K562 (cell line): ENCODE measurements around the gene HLA-DMB. TPM values are rescaled to one million over a fixed set of nuclear protein-coding genes. Genes with fewer than 3 reads are reported as not detected.

Experiments
- DPF2 ChIP-seq: fragments of 450-650 bp; IDR thresholded peaks from 2 replicates; pipeline ENCODE4 v1.6.1; 2016
- E2F6 ChIP-seq, 2 experiments: IDR thresholded peaks; 2 replicates each; pipeline ENCODE4 v1.6.1; 2011; ENCODE audit warnings: borderline replicate concordance in 1 of 2, control low read depth in 1 of 2, low read depth in 1 of 2, low read length in 1 of 2, mild to moderate bottlenecking in 1 of 2, mixed read lengths in 1 of 2, moderate library complexity in 1 of 2; ENCODE audit not compliant: insufficient read depth in 1 of 2, insufficient read length in 1 of 2, poor library complexity in 1 of 2, severe bottlenecking in 1 of 2; ENCODE audit errors: extremely low read depth in 1 of 2
- E2F8 ChIP-seq: fragments of 450-650 bp; IDR thresholded peaks from 2 replicates; pipeline ENCODE4 v1.7.1; 2018; ENCODE audit warnings: mild to moderate bottlenecking, low read depth; ENCODE audit not compliant: partially characterized antibody
- ETV6 ChIP-seq, 3 experiments: fragments of 150-350 bp in 1 of 3; sonication (generic) in 1 of 3; formaldehyde crosslinking in 1 of 3; IDR thresholded peaks; 2 replicates each; pipeline versions ENCODE4 v1.6.1 to v1.8.0; 2014 to 2022; ENCODE audit warnings: borderline replicate concordance in 2 of 3, low read depth in 2 of 3, antibody characterized with exemption in 1 of 3, low read length in 1 of 3, mild to moderate bottlenecking in 1 of 3, missing genetic modification reagents in 1 of 3
- GMEB1 ChIP-seq: fragments of 250-450 bp; sonication (Bioruptor Pico); IDR thresholded peaks from 2 replicates; pipeline ENCODE4 v1.4.0; 2020; ENCODE audit warnings: mild to moderate bottlenecking
- KLF16 ChIP-seq: IDR thresholded peaks from 2 replicates; pipeline ENCODE4 v1.6.1; 2016; ENCODE audit warnings: antibody characterized with exemption
- L3MBTL2 ChIP-seq: fragments of 450-650 bp; IDR thresholded peaks from 2 replicates; pipeline ENCODE4 v1.6.1; 2016; ENCODE audit warnings: mild to moderate bottlenecking, moderate library complexity
- PATZ1 ChIP-seq: fragments of 250-450 bp; sonication (Bioruptor Pico); IDR thresholded peaks from 2 replicates; pipeline ENCODE4 v1.5.0; 2020; ENCODE audit warnings: mild to moderate bottlenecking, borderline replicate concordance
- PML ChIP-seq: IDR thresholded peaks from 2 replicates; pipeline ENCODE4 v1.6.1; 2012; ENCODE audit warnings: low read length, inconsistent platforms
- POLR3G ChIP-seq: IDR thresholded peaks from 2 replicates; pipeline ENCODE4 v1.6.1; 2011; ENCODE audit not compliant: insufficient read length, insufficient replicate concordance; ENCODE audit errors: extremely low read depth
- RBM39 ChIP-seq: fragments of 200-400 bp; formaldehyde crosslinking; optimal IDR thresholded peaks from 2 replicates; pipeline ENCODE3; 2018; ENCODE audit warnings: low read depth, low read length
- TGIF2 ChIP-seq: sonication (generic); formaldehyde crosslinking; IDR thresholded peaks from 2 replicates; pipeline ENCODE4 v1.8.1; 2022; ENCODE audit warnings: mild to moderate bottlenecking, missing genetic modification reagents, moderate library complexity
- XRCC4 ChIP-seq: IDR thresholded peaks from one replicate; pipeline ENCODE4 v1.6.1; 2011; ENCODE audit not compliant: insufficient read depth, insufficient read length; ENCODE audit errors: extremely low read depth
- ZNF408 ChIP-seq: fragments of 250-450 bp; sonication (Bioruptor Pico); IDR thresholded peaks from 2 replicates; pipeline ENCODE4 v1.4.0; 2020; ENCODE audit warnings: low read depth, mild to moderate bottlenecking, moderate library complexity
- ZNF57 ChIP-seq: fragments of 450-650 bp; formaldehyde crosslinking; IDR thresholded peaks from 2 replicates; pipeline ENCODE4 v1.4.0; 2020; ENCODE audit warnings: mild to moderate bottlenecking, moderate library complexity
- ZNF717 ChIP-seq: fragments of 250-450 bp; sonication (Bioruptor Pico); IDR thresholded peaks from 2 replicates; pipeline ENCODE4 v1.5.0; 2021
- polyA plus RNA-seq, 8 experiments: library from polyadenylated mRNA; depleted of rRNA in 4 of 8; stranded (reverse) in 5 of 8; unstranded in 3 of 8; fragments of >200 nt; fragmentation: Nextera tagmentation in 2 of 8; fragmentation: Illumina TruSeq in 1 of 8; extraction: Ambion mirVana in 2 of 8; extraction: Trizol in 1 of 8; gene quantifications; 2 replicates each; pipeline versions ENCODE4 v1.2.1 to v1.2.3, GENCODE V29; 2011 to 2014; ENCODE audit warnings: inconsistent platforms in 1 of 8, missing spikeins in 1 of 8
- total RNA-seq, 7 experiments: library from RNA; depleted of rRNA in 6 of 7; stranded (reverse); fragments of >200 nt in 6 of 7; fragmentation: Illumina TruSeq in 2 of 7; extraction: Trizol in 2 of 7; gene quantifications; 2 replicates each; pipeline versions ENCODE4 v1.2.1 to v1.2.3, GENCODE V29; 2011 to 2021; ENCODE audit warnings: low replicate concordance in 1 of 7

HLA-DMB gene
- total and polyA plus RNA-seq, 9 of the 15 experiments (the other 6 are each of a cell fraction or from before 2014, with no cell fraction given): 0.38 TPM; not detected in 8

- no peak for TF ChIP-seq GMEB1 (CRISPR knock-in tag)
- TF ChIP-seq E2F6 (IDR thresholded peaks at IDR 0.05; ENCODE audit: borderline replicate concordance in 1 of 2, extremely low read depth in 1 of 2, insufficient read depth in 1 of 2, insufficient read length in 1 of 2, low read depth in 1 of 2, low read length in 1 of 2, poor library complexity in 1 of 2, severe bottlenecking in 1 of 2): no peak
- no peak for TF ChIP-seq DPF2
- TF ChIP-seq XRCC4: no peak
- TF ChIP-seq ZNF717 (CRISPR knock-in tag): no peak
- 0 out of 2 replicates have a peak, but pooled peaks have one; percentile 2 for TF ChIP-seq PML
- TF ChIP-seq PATZ1: no peak
- no peak for TF ChIP-seq RBM39
- TF ChIP-seq KLF16: peak; percentile 25; the same call in 1 of the 2 replicates
- no peak for TF ChIP-seq ZNF408
- no peak; the same call in 1 of the 2 replicates for TF ChIP-seq TGIF2 (CRISPR knock-in tag)
- no peak for TF ChIP-seq L3MBTL2
- no peak for TF ChIP-seq POLR3G
- TF ChIP-seq ETV6 (IDR thresholded peaks at IDR 0.05; ENCODE audit: borderline replicate concordance in 1 of 2, low read depth in 2 of 2, low read length in 1 of 2): peak; percentile 82 to 84; a peak in 3 of 4 replicates
- no peak for TF ChIP-seq ETV6 (CRISPR knock-in tag; IDR thresholded peaks at IDR 0.05; ENCODE audit: borderline replicate concordance)
- TF ChIP-seq E2F8: no peak
- TF ChIP-seq ZNF57 (CRISPR knock-in tag): no peak
These were observed 26.6 kb upstream of the HLA-DMB start (continued) for GRCh38 chr6:32967151-32968091.
